Cardiac fibroblast (primary cell): ENCODE data around the gene ZC3H4.
A peak's percentile ranks its signal among the peaks of the same experiment; 100 is the strongest.

Experiments
- DNase-seq, 2 donors: peaks; one replicate each; pipeline versions ENCODE4 v3.0.0 to v3.0.0-alpha.2; 2010; ENCODE audit warnings: low read depth in 2 of 2
- H3K4me3 ChIP-seq, 2 donors: replicated peaks in 1 of 2; 1 replicate in 1 of 2; 2 replicates in 1 of 2; pipeline ENCODE4 v1.5.1; 2011; ENCODE audit warnings: low read depth in 2 of 2, low read length in 2 of 2, mild to moderate bottlenecking in 2 of 2, moderate library complexity in 1 of 2
- CTCF ChIP-seq: IDR thresholded peaks from one replicate; pipeline ENCODE4 v1.5.1; 2011; ENCODE audit warnings: low read depth, mild to moderate bottlenecking, low read length, inconsistent platforms

Gene ZC3H4

DNA sequence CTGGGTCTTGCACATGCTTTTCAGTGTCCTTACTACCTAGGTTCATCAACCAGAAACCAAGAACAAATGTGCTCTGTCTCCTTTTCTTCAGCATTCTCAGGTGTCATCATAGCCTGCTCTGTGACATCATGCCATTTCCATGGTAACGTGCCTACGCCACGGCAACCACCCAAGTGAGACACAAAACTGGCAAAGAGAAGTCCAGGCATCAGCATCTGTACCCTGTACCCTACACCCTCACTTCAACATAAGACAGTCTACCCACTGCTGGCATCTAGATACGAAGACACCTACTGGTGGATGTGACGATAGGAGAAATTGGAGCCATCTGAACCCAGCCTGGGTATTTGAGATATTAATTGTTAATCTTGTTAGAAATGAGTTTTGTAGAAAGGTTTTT, 13.3 kb downstream of the ZC3H4 start:
- no peak for DNase-seq
- no peak overlapping the region for H3K4me3 ChIP-seq
- no peak for TF ChIP-seq CTCF

- TF ChIP-seq CTCF, result no peak
- no peak overlapping the region for H3K4me3 ChIP-seq
- DNase-seq, result no peak
These were observed 14.0 kb downstream of the ZC3H4 start for GRCh38 chr19:47099576-47100050.

GRCh38 chr19:47098608-47099007, 15.0 kb downstream of the ZC3H4 start:
- no peak for TF ChIP-seq CTCF
- DNase-seq, result no peak
- H3K4me3 ChIP-seq, result no peak overlapping the region

- peak in 1 of 2 donors; percentile 32 for DNase-seq
- no peak overlapping the region for H3K4me3 ChIP-seq
- no peak for TF ChIP-seq CTCF
These were observed 16.0 kb downstream of the ZC3H4 start for GRCh38 chr19:47097396-47098201.

GRCh38 chr19:47096721-47097120, 16.9 kb downstream of the ZC3H4 start:
- H3K4me3 ChIP-seq, result no peak overlapping the region
- no peak for TF ChIP-seq CTCF
- DNase-seq, result no peak

- no peak for DNase-seq
- H3K4me3 ChIP-seq, result no peak overlapping the region
- TF ChIP-seq CTCF, result no peak
These were observed 17.4 kb downstream of the ZC3H4 start for GRCh38 chr19:47096100-47096704.
